Middle frontal gyrus (tissue), 1 donor: Measurements from ENCODE around the gene PLCH1.

ENCODE experiments used
- DNase-seq: peaks from one replicate; pipeline ENCODE4 v3.0.0-alpha.2; 2015; ENCODE audit warnings: low spot score; ENCODE audit errors: extremely low spot score

Gene PLCH1

GRCh38 chr3:155744626-155745324 lies at the start of gene PLCH1:
Gene PLCH1, minus strand, starts transcription at chr3:155745071. Its CDS starts 40,847 bp downstream, at chr3:155704224.
- peak; percentile 17 for DNase-seq

- no peak for DNase-seq
Measured at GRCh38 chr3:155792532-155792931, 47.7 kb upstream of the PLCH1 start.

- no peak for DNase-seq
Measured at GRCh38 chr3:155791190-155791589, 46.3 kb upstream of the PLCH1 start.

GRCh38 chr3:155790272-155790925 lies 45.5 kb upstream of the PLCH1 start:
- DNase-seq: no peak

- DNase-seq: no peak
Measured at GRCh38 chr3:155785662-155786295, 40.9 kb upstream of the PLCH1 start.

GRCh38 chr3:155782390-155782953 lies 37.6 kb upstream of the PLCH1 start:
- DNase-seq: no peak

GRCh38 chr3:155780291-155780690 lies 35.4 kb upstream of the PLCH1 start:
- DNase-seq: no peak

- DNase-seq: no peak
Measured at GRCh38 chr3:155778462-155778861, 33.6 kb upstream of the PLCH1 start.

- no peak for DNase-seq
Measured at GRCh38 chr3:155772801-155773200, 27.9 kb upstream of the PLCH1 start.

GRCh38 chr3:155771126-155771525 lies 26.3 kb upstream of the PLCH1 start:
- DNase-seq: no peak

- no peak for DNase-seq
Measured at GRCh38 chr3:155766206-155766605, 21.3 kb upstream of the PLCH1 start.

- DNase-seq: no peak
Measured at GRCh38 chr3:155763870-155764463, 19.1 kb upstream of the PLCH1 start.

GRCh38 chr3:155760653-155761052 lies 15.8 kb upstream of the PLCH1 start:
- DNase-seq: no peak

- no peak for DNase-seq
Measured at GRCh38 chr3:155757577-155757976, 12.7 kb upstream of the PLCH1 start.

- no peak for DNase-seq
Measured at GRCh38 chr3:155753038-155753639, 8.3 kb upstream of the PLCH1 start.

- no peak for DNase-seq
Measured at GRCh38 chr3:155748611-155749365, 3.9 kb upstream of the PLCH1 start.

GRCh38 chr3:155747946-155748290 lies 3.0 kb upstream of the PLCH1 start:
- DNase-seq: no peak

GRCh38 chr3:155747286-155747945 lies 2.5 kb upstream of the PLCH1 start:
- DNase-seq: no peak

GRCh38 chr3:155746703-155747102 lies 1.8 kb upstream of the PLCH1 start:
- no peak for DNase-seq
